ENCODE results near the gene ARFGEF3.

DNA sequence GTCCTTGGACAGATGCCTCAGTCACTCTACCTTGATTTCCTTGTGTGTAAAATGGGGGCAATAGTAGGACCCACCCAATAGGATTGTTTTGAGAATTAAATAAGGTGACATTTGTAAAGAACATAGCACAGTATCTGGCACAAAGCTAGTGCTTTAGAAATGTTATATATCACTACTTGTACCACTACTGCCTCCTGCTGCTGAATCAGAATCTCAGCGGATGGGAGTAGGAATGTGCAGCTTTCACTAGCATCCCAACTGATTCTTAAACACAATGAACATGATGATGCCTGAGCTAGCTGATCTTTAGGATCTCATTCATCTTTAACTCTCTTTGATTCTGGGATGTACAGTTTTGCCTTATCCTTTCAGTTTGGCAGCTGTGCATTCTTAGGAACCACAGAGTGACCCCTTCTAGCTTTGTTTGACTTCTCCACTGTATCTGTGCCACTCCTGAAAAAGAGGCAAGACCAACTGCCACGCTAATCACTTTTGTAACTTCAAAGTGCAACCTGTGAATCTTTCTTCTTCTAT lies 49.4 kb downstream of the ARFGEF3 start:
- TF ChIP-seq, protein P1, sequence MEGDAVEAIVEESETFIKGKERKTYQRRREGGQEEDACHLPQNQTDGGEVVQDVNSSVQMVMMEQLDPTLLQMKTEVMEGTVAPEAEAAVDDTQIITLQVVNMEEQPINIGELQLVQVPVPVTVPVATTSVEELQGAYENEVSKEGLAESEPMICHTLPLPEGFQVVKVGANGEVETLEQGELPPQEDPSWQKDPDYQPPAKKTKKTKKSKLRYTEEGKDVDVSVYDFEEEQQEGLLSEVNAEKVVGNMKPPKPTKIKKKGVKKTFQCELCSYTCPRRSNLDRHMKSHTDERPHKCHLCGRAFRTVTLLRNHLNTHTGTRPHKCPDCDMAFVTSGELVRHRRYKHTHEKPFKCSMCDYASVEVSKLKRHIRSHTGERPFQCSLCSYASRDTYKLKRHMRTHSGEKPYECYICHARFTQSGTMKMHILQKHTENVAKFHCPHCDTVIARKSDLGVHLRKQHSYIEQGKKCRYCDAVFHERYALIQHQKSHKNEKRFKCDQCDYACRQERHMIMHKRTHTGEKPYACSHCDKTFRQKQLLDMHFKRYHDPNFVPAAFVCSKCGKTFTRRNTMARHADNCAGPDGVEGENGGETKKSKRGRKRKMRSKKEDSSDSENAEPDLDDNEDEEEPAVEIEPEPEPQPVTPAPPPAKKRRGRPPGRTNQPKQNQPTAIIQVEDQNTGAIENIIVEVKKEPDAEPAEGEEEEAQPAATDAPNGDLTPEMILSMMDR (IDR thresholded peaks at IDR 0.05), result peak in 1 of 7 experiments; percentile 10
- TF ChIP-seq POLR2A (IDR thresholded peaks at IDR 0.05), result no peak
